OCI-LY1 (cell line): ENCODE results near the gene TEP1.

Experiments
- H2AFZ ChIP-seq: fragments of 200-600 bp; sonication (generic), shearing (Covaris generic); 2 replicates; pipeline ENCODE4 v1.6.0; 2014; ENCODE audit warnings: antibody characterized with exemption, mild to moderate bottlenecking, low read length
- H3F3A ChIP-seq: fragments of 200-600 bp; sonication (generic), shearing (Covaris generic); 2 replicates; pipeline ENCODE4 v1.6.0; 2014; ENCODE audit warnings: mild to moderate bottlenecking, antibody characterized with exemption, low read length, moderate library complexity; ENCODE audit not compliant: insufficient read depth
- H3K27ac ChIP-seq: fragments of 200-600 bp; sonication (generic); 2 replicates; pipeline ENCODE4 v1.5.1; 2014; ENCODE audit warnings: low read length, mixed run types, mild to moderate bottlenecking, low read depth; ENCODE audit not compliant: poor library complexity, severe bottlenecking
- H3K27me3 ChIP-seq: fragments of 200-600 bp; sonication (generic); 2 replicates; pipeline ENCODE4 v1.6.0; 2014; ENCODE audit warnings: antibody characterized with exemption, mild to moderate bottlenecking, low read length, moderate library complexity; ENCODE audit not compliant: insufficient read depth
- H3K36me3 ChIP-seq: fragments of 200-600 bp; sonication (generic); 2 replicates; pipeline ENCODE4 v1.6.1; 2014; ENCODE audit warnings: mild to moderate bottlenecking, antibody characterized with exemption, low read length, moderate library complexity, mixed read lengths; ENCODE audit not compliant: insufficient read depth
- H3K4me1 ChIP-seq: fragments of 200-600 bp; sonication (generic); 2 replicates; pipeline ENCODE4 v1.5.1; 2014; ENCODE audit warnings: mild to moderate bottlenecking, low read length, moderate library complexity; ENCODE audit not compliant: insufficient read depth, severe bottlenecking
- H3K4me2 ChIP-seq: fragments of 200-600 bp; sonication (generic), shearing (Covaris generic); 2 replicates; pipeline ENCODE4 v1.6.1; 2014; ENCODE audit warnings: low read length
- H3K4me3 ChIP-seq: fragments of 200-600 bp; sonication (generic); 2 replicates; pipeline ENCODE4 v1.5.1; 2014; ENCODE audit warnings: low read length, low read depth, mild to moderate bottlenecking, mixed read lengths; ENCODE audit not compliant: poor library complexity, severe bottlenecking
- H3K79me2 ChIP-seq: fragments of 200-600 bp; shearing (Covaris generic); 2 replicates; pipeline ENCODE4 v1.6.1; 2016; ENCODE audit warnings: mixed run types, low read length, mixed read lengths; ENCODE audit not compliant: insufficient read depth
- H3K9ac ChIP-seq: fragments of 200-600 bp; sonication (generic), shearing (Covaris generic); 2 replicates; pipeline ENCODE4 v1.6.1; 2014; ENCODE audit warnings: mild to moderate bottlenecking, low read length, mixed read lengths
- H3K9me2 ChIP-seq: fragments of 200-600 bp; sonication (generic), shearing (Covaris generic); 2 replicates; pipeline ENCODE4 v1.6.1; 2014; ENCODE audit warnings: low read depth, mild to moderate bottlenecking, low read length, mixed read lengths
- H3K9me3 ChIP-seq: fragments of 200-600 bp; shearing (Covaris generic); 2 replicates; pipeline ENCODE4 v1.6.1; 2014; ENCODE audit warnings: low read length, mixed read lengths
- H4K20me1 ChIP-seq: fragments of 200-600 bp; sonication (generic), shearing (Covaris generic); 2 replicates; pipeline ENCODE4 v1.6.0; 2016; ENCODE audit warnings: mild to moderate bottlenecking, low read length; ENCODE audit not compliant: insufficient read depth
- CTCF ChIP-seq: fragments of 200-600 bp; sonication (generic), shearing (Covaris generic); IDR thresholded peaks from 2 replicates; pipeline ENCODE4 v1.5.1; 2017; ENCODE audit warnings: mild to moderate bottlenecking, antibody characterized with exemption, low read length, moderate library complexity, mixed read lengths
- EZH2 ChIP-seq: fragments of 200-600 bp; sonication (generic), shearing (Covaris generic); IDR thresholded peaks from 2 replicates; pipeline ENCODE4 v1.8.0; 2017; ENCODE audit warnings: borderline replicate concordance, mixed run types, mild to moderate bottlenecking, antibody characterized with exemption, low read length, moderate library complexity, mixed read lengths

TEP1 gene

GRCh38 chr14:20438664-20439063 is 25.4 kb upstream of the TEP1 start:
- Histone ChIP-seq H4K20me1 (no peaks in the 10 kb centered on the region), H2AFZ (no peak overlapping the region), H3K9ac (no peak overlapping the region), H3K4me2 (no peak overlapping the region), H3K4me3 (no peak overlapping the region), H3K36me3 (peaks cover 5% of the 10 kb centered on the region; the same call in 1 of the 2 replicates), H3K4me1 (no peaks in the 10 kb centered on the region), H3K27ac (no peak overlapping the region), H3K9me2 (no peaks in the 10 kb centered on the region), H3F3A (no peaks in the 10 kb centered on the region), H3K9me3 (no peaks in the 10 kb centered on the region), H3K79me2 (no peaks in the 10 kb centered on the region), H3K27me3 (0 out of 2 replicates have a peak, but pooled peaks cover 3% of the 10 kb centered on the region)
- TF ChIP-seq EZH2, result no peak
- no peak for TF ChIP-seq CTCF

GRCh38 chr14:20436363-20436755 is 23.1 kb upstream of the TEP1 start:
- Histone ChIP-seq H4K20me1 (no peaks in the 10 kb centered on the region), H3K4me3 (no peak overlapping the region), H3K9ac (no peak overlapping the region), H3K9me2 (no peaks in the 10 kb centered on the region), H3K4me1 (no peaks in the 10 kb centered on the region), H3K36me3 (no peaks in the 10 kb centered on the region), H3F3A (no peaks in the 10 kb centered on the region), H3K27ac (no peak overlapping the region), H3K27me3 (0 out of 2 replicates have a peak, but pooled peaks cover 3% of the 10 kb centered on the region), H2AFZ (no peak overlapping the region), H3K9me3 (no peaks in the 10 kb centered on the region), H3K4me2 (no peak overlapping the region), H3K79me2 (no peaks in the 10 kb centered on the region)
- no peak for TF ChIP-seq EZH2
- no peak for TF ChIP-seq CTCF

GRCh38 chr14:20435582-20436362 is 22.5 kb upstream of the TEP1 start, which contains the start of gene KLHL33:
KLHL33 (minus strand) TSS chr14:20436166; CDS start chr14:20435811, 355 bp downstream.
- no peaks in the 10 kb centered on the region for H3K9me3 ChIP-seq
- H3K36me3 ChIP-seq, result no peaks in the 10 kb centered on the region
- H3K9ac ChIP-seq, result no peak within 1 kb of the TSS
- H3F3A ChIP-seq, result no peaks in the 10 kb centered on the region
- H3K4me2 ChIP-seq, result no peak within 1 kb of the TSS
- H2AFZ ChIP-seq, result no peak within 1 kb of the TSS
- no peak within 1 kb of the TSS for H3K27ac ChIP-seq
- H3K4me1 ChIP-seq, result no peaks in the 10 kb centered on the region
- no peaks in the 10 kb centered on the region for H3K9me2 ChIP-seq
- no peaks in the 10 kb centered on the region for H3K79me2 ChIP-seq
- no peak for TF ChIP-seq EZH2
- TF ChIP-seq CTCF, result no peak
- no peak within 1 kb of the TSS for H3K4me3 ChIP-seq
- 0 out of 2 replicates have a peak, but pooled peaks cover 3% of the 10 kb centered on the region for H3K27me3 ChIP-seq
- no peaks in the 10 kb centered on the region for H4K20me1 ChIP-seq
